Jurkat, Clone E6-1 (cell line): ENCODE results near the gene EVI5L. TPM values are rescaled to one million over a fixed set of nuclear protein-coding genes. Genes with fewer than 3 reads are reported as not detected.
A peak's percentile ranks its signal among the peaks of the same experiment; 100 is the strongest.
"Not testable (repeated sequence)": the region's sequence is repeated elsewhere in the genome, so short reads cannot be mapped to it uniquely, and the experiment has no call there.

Experiments used
- DNase-seq: peaks from one replicate; pipeline ENCODE4 v3.0.0-alpha.2; 2011; ENCODE audit warnings: low read depth, low spot score
- H3K4me3 ChIP-seq: 2 replicates; pipeline ENCODE4 v1.5.1; 2011; ENCODE audit warnings: mild to moderate bottlenecking, low read length, control low read depth, moderate library complexity
- polyA plus RNA-seq: library from polyadenylated mRNA; unstranded; fragments of >200 nt; gene quantifications from one replicate; pipeline ENCODE4 v1.2.1, GENCODE V29; 2012; ENCODE audit warnings: missing spikeins; ENCODE audit not compliant: insufficient read length, insufficient read depth

The EVI5L gene
- polyA plus RNA-seq, result 14.4 TPM

- DNase-seq, result peak; percentile 100
- peak within 1 kb of the TSS; percentile 58 for H3K4me3 ChIP-seq
Measured at GRCh38 chr19:7829561-7830271, at the start of gene EVI5L. Gene EVI5L, plus strand, starts transcription at chr19:7830218. Its CDS starts 16,325 bp downstream, at chr19:7846543.

GRCh38 chr19:7781157-7781556, 48.9 kb upstream of the EVI5L start:
- H3K4me3 ChIP-seq, result no peak overlapping the region
- DNase-seq, result no peak

- no peak overlapping the region for H3K4me3 ChIP-seq
- DNase-seq, result no peak
Measured at GRCh38 chr19:7783991-7784423, 46.0 kb upstream of the EVI5L start.

GRCh38 chr19:7784856-7785255, 45.2 kb upstream of the EVI5L start:
- no peak for DNase-seq
- H3K4me3 ChIP-seq, result no peak overlapping the region

- DNase-seq, result no peak
- no peak overlapping the region for H3K4me3 ChIP-seq
Measured at GRCh38 chr19:7787141-7787540, 42.9 kb upstream of the EVI5L start.

- no peak overlapping the region for H3K4me3 ChIP-seq
- DNase-seq, result no peak
Measured at GRCh38 chr19:7787602-7788177, 42.3 kb upstream of the EVI5L start.

- no peak for DNase-seq
- H3K4me3 ChIP-seq, result no peak overlapping the region
Measured at GRCh38 chr19:7788178-7788932, 41.7 kb upstream of the EVI5L start.

GRCh38 chr19:7788933-7789323, 41.1 kb upstream of the EVI5L start:
- H3K4me3 ChIP-seq, result no peak overlapping the region
- no peak for DNase-seq

GRCh38 chr19:7789447-7789846, 40.6 kb upstream of the EVI5L start:
- H3K4me3 ChIP-seq, result no peak overlapping the region
- DNase-seq, result no peak

GRCh38 chr19:7790416-7790815, 39.6 kb upstream of the EVI5L start:
- no peak overlapping the region for H3K4me3 ChIP-seq
- DNase-seq, result no peak

GRCh38 chr19:7792281-7792680, 37.7 kb upstream of the EVI5L start:
- H3K4me3 ChIP-seq, result no peak overlapping the region
- no peak for DNase-seq

GRCh38 chr19:7792701-7793100, 37.3 kb upstream of the EVI5L start:
- DNase-seq, result not testable (repeated sequence)

GRCh38 chr19:7793493-7793892, 36.5 kb upstream of the EVI5L start:
- no peak overlapping the region for H3K4me3 ChIP-seq
- DNase-seq, result no peak

More at GRCh38 chr19:7792701-7793100, 37.3 kb upstream of the EVI5L start:
- H3K4me3 ChIP-seq, result not testable (repeated sequence)

GRCh38 chr19:7795555-7796161, 34.4 kb upstream of the EVI5L start:
- DNase-seq, result no peak
- H3K4me3 ChIP-seq, result no peak overlapping the region

GRCh38 chr19:7799640-7800355, 30.2 kb upstream of the EVI5L start:
- DNase-seq, result peak; percentile 35
- H3K4me3 ChIP-seq, result peak overlapping the region; percentile 15; the same call in 1 of the 2 replicates

- DNase-seq, result no peak
- no peak overlapping the region for H3K4me3 ChIP-seq
Measured at GRCh38 chr19:7801020-7801570, 28.9 kb upstream of the EVI5L start.

- H3K4me3 ChIP-seq, result no peak overlapping the region
- DNase-seq, result no peak
Measured at GRCh38 chr19:7806234-7806633, 23.8 kb upstream of the EVI5L start.

GRCh38 chr19:7806876-7807275, 23.1 kb upstream of the EVI5L start:
- H3K4me3 ChIP-seq, result no peak overlapping the region
- no peak for DNase-seq

GRCh38 chr19:7808108-7808507, 21.9 kb upstream of the EVI5L start:
- H3K4me3 ChIP-seq, result no peak overlapping the region
- DNase-seq, result no peak
